Kidney (tissue), 14 donors: ENCODE results near the gene CHERP. TPM values are rescaled to one million over a fixed set of nuclear protein-coding genes. Genes with fewer than 3 reads are reported as not detected.
A peak's percentile ranks its signal among the peaks of the same experiment; 100 is the strongest.

ENCODE experiments used
- DNase-seq, 5 donors: peaks; one replicate each; pipeline ENCODE4 v3.0.0-alpha.2; 2013 to 2020
- FAIRE-seq: peaks from 2 replicates; lab custom pipeline; 2012; peaks lifted over from hg19 to GRCh38; lab: Jason Lieb, UNC
- H3K27ac ChIP-seq, 2 donors: one replicate each; pipeline ENCODE4 v1.7.0; 2013; ENCODE audit warnings: low read depth in 2 of 2, low read length in 2 of 2, inconsistent platforms in 1 of 2
- H3K27me3 ChIP-seq: one replicate; pipeline ENCODE4 v1.7.1; 2013; ENCODE audit warnings: low read length, inconsistent platforms; ENCODE audit not compliant: control insufficient read depth, insufficient read depth
- H3K36me3 ChIP-seq, 3 donors: one replicate each; pipeline versions ENCODE4 v1.7.0 to v1.7.1; 2013; ENCODE audit warnings: low read length in 3 of 3, control low read depth in 1 of 3, inconsistent platforms in 1 of 3; ENCODE audit not compliant: insufficient read depth in 3 of 3, control insufficient read depth in 2 of 3
- H3K4me1 ChIP-seq, 3 donors: one replicate each; pipeline versions ENCODE4 v1.7.0 to v1.7.1; 2013; ENCODE audit warnings: low read length in 3 of 3, inconsistent platforms in 1 of 3, low read depth in 1 of 3; ENCODE audit not compliant: control insufficient read depth in 2 of 3, insufficient read depth in 2 of 3
- H3K4me3 ChIP-seq, 3 donors: one replicate each; pipeline versions ENCODE4 v1.7.0 to v1.8.1; 2013; ENCODE audit warnings: low read length in 3 of 3, control low read depth in 1 of 3, inconsistent platforms in 1 of 3
- H3K9ac ChIP-seq, 3 donors: one replicate each; pipeline versions ENCODE4 v1.7.0 to v1.7.1; 2013; ENCODE audit warnings: low read length in 3 of 3, control low read depth in 1 of 3, inconsistent platforms in 1 of 3
- H3K9me3 ChIP-seq, 3 donors: one replicate each; pipeline versions ENCODE4 v1.7.0 to v1.7.1; 2013; ENCODE audit warnings: low read length in 3 of 3, control low read depth in 1 of 3, inconsistent platforms in 1 of 3; ENCODE audit not compliant: control insufficient read depth in 2 of 3, insufficient read depth in 1 of 3
- intact Hi-C: fragments of 100-400 bp; cut with DNase I; formaldehyde crosslinking; loops from one replicate; pipeline ENCODE4 v1.11.1; 2022
- polyA plus RNA-seq: library from polyadenylated mRNA; stranded (reverse); fragments of 350-450 nt; fragmentation: Illumina TruSeq; extraction: RNeasy Lipid Tissue Mini Kit (QIAGEN cat#74804); gene quantifications from one replicate; pipeline ENCODE4 v1.2.3, GENCODE V29; 2014; ENCODE audit warnings: low read depth, low replicate concordance; ENCODE audit not compliant: insufficient read depth
- total RNA-seq: library from RNA; stranded (reverse); fragmentation: NEBNext Ultra II Directional; extraction: Animal tissue kit (Norgen Biotek cat#: 25700); gene quantifications from one replicate; pipeline ENCODE4 v1.2.1, GENCODE V29; 2021
- TF ChIP-seq, protein P1 (sequence below): IDR thresholded peaks from 3 replicates; pipeline ENCODE4 v1.5.1; 2012; ENCODE audit warnings: mild to moderate bottlenecking, moderate library complexity, borderline replicate concordance; ENCODE audit not compliant: insufficient read depth; ENCODE audit errors: extremely low read depth
- donor health status: control.
- donor health status: control.
- donor health status: control.
- donor health status: control.
- donor health status: control.
- donor health status: DM: yes; HTN: yes; CAD: no.
- donor health status: Normal renal cell carcinoma (clear cell type).

CHERP gene
- total and polyA plus RNA-seq, 2 donors from 2014 or later, result 14.6 to 37.2 TPM

DNA sequence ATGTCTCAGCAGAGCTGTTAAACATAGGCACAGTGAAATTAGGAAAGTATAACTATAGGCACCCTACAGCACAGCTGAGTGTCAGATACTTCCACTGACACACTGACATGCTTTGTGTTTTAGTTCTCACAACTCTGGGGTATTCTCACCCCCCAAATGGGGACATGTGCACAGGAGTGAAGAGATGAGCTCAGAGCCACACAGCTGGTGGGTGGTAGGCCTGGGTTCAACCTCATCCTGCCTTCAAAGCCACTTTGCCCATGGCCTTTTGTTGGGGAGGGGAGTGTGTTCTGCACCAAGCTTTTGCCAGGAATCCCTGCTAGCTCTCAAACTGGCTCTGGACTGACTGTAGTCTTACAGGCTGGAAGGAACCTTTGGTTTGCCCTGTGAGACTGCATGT lies 31.7 kb upstream of the CHERP start:
- H3K4me1 ChIP-seq, result peaks cover 0 to 26% (median 6%) of the 10 kb centered on the region in 3 donors
- TF ChIP-seq, protein P1, sequence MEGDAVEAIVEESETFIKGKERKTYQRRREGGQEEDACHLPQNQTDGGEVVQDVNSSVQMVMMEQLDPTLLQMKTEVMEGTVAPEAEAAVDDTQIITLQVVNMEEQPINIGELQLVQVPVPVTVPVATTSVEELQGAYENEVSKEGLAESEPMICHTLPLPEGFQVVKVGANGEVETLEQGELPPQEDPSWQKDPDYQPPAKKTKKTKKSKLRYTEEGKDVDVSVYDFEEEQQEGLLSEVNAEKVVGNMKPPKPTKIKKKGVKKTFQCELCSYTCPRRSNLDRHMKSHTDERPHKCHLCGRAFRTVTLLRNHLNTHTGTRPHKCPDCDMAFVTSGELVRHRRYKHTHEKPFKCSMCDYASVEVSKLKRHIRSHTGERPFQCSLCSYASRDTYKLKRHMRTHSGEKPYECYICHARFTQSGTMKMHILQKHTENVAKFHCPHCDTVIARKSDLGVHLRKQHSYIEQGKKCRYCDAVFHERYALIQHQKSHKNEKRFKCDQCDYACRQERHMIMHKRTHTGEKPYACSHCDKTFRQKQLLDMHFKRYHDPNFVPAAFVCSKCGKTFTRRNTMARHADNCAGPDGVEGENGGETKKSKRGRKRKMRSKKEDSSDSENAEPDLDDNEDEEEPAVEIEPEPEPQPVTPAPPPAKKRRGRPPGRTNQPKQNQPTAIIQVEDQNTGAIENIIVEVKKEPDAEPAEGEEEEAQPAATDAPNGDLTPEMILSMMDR, result no peak
- intact Hi-C loops, result no loop called here
- DNase-seq, result no peak
- no peaks in the 10 kb centered on the region for H3K27me3 ChIP-seq
- no peak overlapping the region for H3K27ac ChIP-seq
- H3K4me3 ChIP-seq, result peak overlapping the region in 2 of 3 donors; percentile 65 to 88
- peaks cover 0 to 24% (median 7%) of the 10 kb centered on the region in 3 donors for H3K36me3 ChIP-seq
- no peaks in the 10 kb centered on the region for H3K9me3 ChIP-seq
- FAIRE-seq, result no peak
- H3K9ac ChIP-seq, result no peak overlapping the region

DNA sequence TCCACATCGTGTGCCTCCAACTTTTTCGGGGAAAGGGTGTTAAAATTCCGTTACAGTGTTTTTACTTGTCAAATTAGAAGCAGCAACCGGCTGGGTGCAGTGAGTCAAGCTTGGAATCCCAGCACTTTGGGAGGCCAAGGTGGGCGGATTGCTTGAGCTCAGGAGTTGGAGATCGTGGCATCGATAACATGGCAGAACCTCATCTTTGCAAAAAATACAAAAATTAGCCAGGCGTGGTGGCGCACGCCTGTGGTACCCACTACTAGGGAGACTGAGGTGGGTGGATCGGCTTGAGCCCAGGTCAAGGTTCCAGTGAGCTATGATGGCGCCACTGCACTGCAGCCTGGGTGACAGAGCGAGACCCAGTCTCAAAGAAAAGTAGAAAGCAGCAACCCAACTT lies 31.1 kb upstream of the CHERP start:
- FAIRE-seq (no peak), DNase-seq (no peak)
- TF ChIP-seq, protein P1, result no peak
- H3K9me3 ChIP-seq, result no peaks in the 10 kb centered on the region
- intact Hi-C loops, result no loop called here
- peak overlapping the region; percentile 65 to 92 (median 88) for H3K4me3 ChIP-seq
- H3K27ac ChIP-seq, result no peak overlapping the region
- H3K27me3 ChIP-seq, result no peaks in the 10 kb centered on the region
- H3K4me1 ChIP-seq, result peaks cover 0 to 26% (median 6%) of the 10 kb centered on the region in 3 donors
- peaks cover 0 to 21% (median 4%) of the 10 kb centered on the region in 3 donors for H3K36me3 ChIP-seq
- H3K9ac ChIP-seq, result peak overlapping the region; percentile 37 to 85 (median 80)

DNA sequence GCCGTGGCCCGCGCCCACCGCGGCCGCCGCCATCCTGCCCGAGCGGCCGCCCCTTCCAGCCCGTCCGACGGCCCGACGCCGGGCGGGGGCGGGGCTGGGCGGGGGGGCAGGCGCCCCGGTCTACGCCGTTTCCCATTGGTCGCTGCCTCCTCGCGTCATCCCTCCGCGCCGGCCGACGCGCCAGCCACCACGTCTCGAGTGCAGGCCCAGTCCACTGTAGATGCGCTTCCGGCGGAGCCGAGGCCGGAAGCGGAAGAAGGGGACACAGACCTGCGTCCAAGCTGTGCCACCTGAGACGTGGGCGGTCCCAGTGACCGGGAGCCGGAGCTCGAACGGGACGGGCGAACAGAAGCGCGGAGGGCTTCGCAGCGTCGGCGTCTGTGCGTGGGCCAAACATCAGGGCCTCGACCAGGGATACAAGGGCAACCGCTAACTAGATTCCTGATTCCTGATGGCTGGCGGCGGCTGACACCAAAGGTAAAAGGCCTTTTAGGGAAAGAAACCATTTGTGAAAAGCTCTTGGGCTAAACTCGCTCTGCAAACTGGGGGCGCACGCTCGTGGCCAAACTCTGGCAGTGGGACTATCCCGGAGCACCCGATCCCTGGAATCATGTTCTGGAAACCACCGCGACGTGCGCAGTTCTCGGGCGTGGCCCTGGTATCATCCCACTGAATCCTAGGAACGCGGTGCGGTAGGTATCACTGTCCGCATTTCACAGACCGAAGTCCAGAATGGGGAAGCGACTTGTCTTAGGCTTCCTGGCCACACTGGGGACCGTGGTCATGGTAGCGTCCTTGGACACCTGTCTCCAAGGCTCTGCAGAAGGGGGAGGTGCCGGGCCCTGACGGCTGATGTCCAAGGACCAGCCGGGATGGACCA lies 30.3 kb upstream of the CHERP start, which contains the start of gene SLC35E1:
SLC35E1 (minus strand) TSS at position 84 of the 880 bp plus-strand sequence; CDS start at position 33, 51 bp downstream.
- Histone ChIP-seq H3K9ac (peak within 1 kb of the TSS; percentile 66 to 85 (median 80)), H3K27me3 (no peaks in the 10 kb centered on the region), H3K4me1 (peaks cover 0 to 26% (median 6%) of the 10 kb centered on the region in 3 donors), H3K27ac (peak within 1 kb of the TSS; percentile 67 to 80), H3K36me3 (peaks cover 0 to 15% (median 3%) of the 10 kb centered on the region in 3 donors), H3K4me3 (peak within 1 kb of the TSS; percentile 87 to 92 (median 88)), H3K9me3 (no peaks in the 10 kb centered on the region)
- intact Hi-C loops, result no loop called here
- TF ChIP-seq, protein P1, result no peak
- no peak for FAIRE-seq
- DNase-seq, result peak; percentile 97 to 99 (median 99)
